Gastroesophageal sphincter (tissue), 4 donors: ENCODE data around the gene INCA1. TPM values are rescaled to one million over a fixed set of nuclear protein-coding genes. Genes with fewer than 3 reads are reported as not detected.

Experiments used
- ATAC-seq: fragments of 150-250 bp; one replicate; pipeline ENCODE4 v1.9.1; 2016; ENCODE audit warnings: mild to moderate bottlenecking, moderate library complexity
- H3K27ac ChIP-seq, 4 donors: fragments of 200-600 bp; sonication (generic) in 3 of 4; 1 replicate in 3 of 4; 2 replicates in 1 of 4; pipeline ENCODE4 v1.5.1; 2016 to 2019
- H3K27me3 ChIP-seq: fragments of 200-600 bp; sonication (generic); one replicate; pipeline ENCODE4 v1.5.1; 2019
- H3K36me3 ChIP-seq, 2 donors: fragments of 200-600 bp; sonication (generic); one replicate each; pipeline ENCODE4 v1.5.1; 2019; ENCODE audit warnings: control low read depth in 1 of 2
- H3K4me1 ChIP-seq, 3 donors: fragments of 200-600 bp; sonication (generic); 1 replicate in 2 of 3; 2 replicates in 1 of 3; pipeline ENCODE4 v1.5.1; 2016 to 2019; ENCODE audit warnings: control low read depth in 2 of 3
- H3K4me3 ChIP-seq, 2 donors: fragments of 200-600 bp; sonication (generic); one replicate each; pipeline ENCODE4 v1.5.1; 2019; ENCODE audit warnings: mild to moderate bottlenecking in 1 of 2, moderate library complexity in 1 of 2
- H3K9me3 ChIP-seq, 3 donors: fragments of 200-600 bp; sonication (generic); one replicate each; pipeline ENCODE4 v1.5.1; 2017 to 2019; ENCODE audit warnings: control low read depth in 2 of 3
- EP300 ChIP-seq: sonication (generic); formaldehyde crosslinking; IDR thresholded peaks from one replicate; pipeline ENCODE4 v1.6.1; 2017; ENCODE audit warnings: antibody characterized with exemption, mild to moderate bottlenecking
- POLR2A ChIP-seq, 2 donors: fragments of 450-650 bp; IDR thresholded peaks; one replicate each; pipeline ENCODE4 v1.6.1; 2017; ENCODE audit warnings: antibody characterized with exemption in 2 of 2, mild to moderate bottlenecking in 2 of 2, moderate library complexity in 1 of 2
- POLR2AphosphoS5 ChIP-seq: sonication (generic); formaldehyde crosslinking; IDR thresholded peaks from one replicate; pipeline ENCODE4 v1.6.1; 2017; ENCODE audit warnings: antibody characterized with exemption
- WGBS, 2 donors: methylation state at CpG; one replicate each; pipeline ENCODE4 v1.1.5; 2018; ENCODE audit warnings: low coverage in 1 of 2; 5-methylcytosine and 5-hydroxymethylcytosine counted together
- total RNA-seq, 4 donors: library from RNA; depleted of rRNA; stranded (reverse); fragments of >200 nt; gene quantifications; one replicate each; pipeline ENCODE4 v1.1.0, GENCODE V29; 2016
- TF ChIP-seq, protein P1 (sequence below), 4 experiments: fragments of 200-600 bp in 2 of 4; fragments of 450-650 bp in 2 of 4; sonication (generic) in 1 of 4; IDR thresholded peaks; one replicate each; pipeline ENCODE4 v1.5.1; 2017 to 2019; ENCODE audit warnings: antibody characterized with exemption in 4 of 4, mild to moderate bottlenecking in 2 of 4, moderate library complexity in 2 of 4

INCA1 gene
- total RNA-seq, 4 donors from 2014 or later = 0.93 to 4.4 (median 3.8) TPM; not detected in 1

GRCh38 chr17:4998027-4998731, 857 bp upstream of the INCA1 start:
- H3K9me3 ChIP-seq = no peaks in the 10 kb centered on the region
- H3K27me3 ChIP-seq = no peaks in the 10 kb centered on the region
- TF ChIP-seq EP300 = no peak
- TF ChIP-seq, protein P1, sequence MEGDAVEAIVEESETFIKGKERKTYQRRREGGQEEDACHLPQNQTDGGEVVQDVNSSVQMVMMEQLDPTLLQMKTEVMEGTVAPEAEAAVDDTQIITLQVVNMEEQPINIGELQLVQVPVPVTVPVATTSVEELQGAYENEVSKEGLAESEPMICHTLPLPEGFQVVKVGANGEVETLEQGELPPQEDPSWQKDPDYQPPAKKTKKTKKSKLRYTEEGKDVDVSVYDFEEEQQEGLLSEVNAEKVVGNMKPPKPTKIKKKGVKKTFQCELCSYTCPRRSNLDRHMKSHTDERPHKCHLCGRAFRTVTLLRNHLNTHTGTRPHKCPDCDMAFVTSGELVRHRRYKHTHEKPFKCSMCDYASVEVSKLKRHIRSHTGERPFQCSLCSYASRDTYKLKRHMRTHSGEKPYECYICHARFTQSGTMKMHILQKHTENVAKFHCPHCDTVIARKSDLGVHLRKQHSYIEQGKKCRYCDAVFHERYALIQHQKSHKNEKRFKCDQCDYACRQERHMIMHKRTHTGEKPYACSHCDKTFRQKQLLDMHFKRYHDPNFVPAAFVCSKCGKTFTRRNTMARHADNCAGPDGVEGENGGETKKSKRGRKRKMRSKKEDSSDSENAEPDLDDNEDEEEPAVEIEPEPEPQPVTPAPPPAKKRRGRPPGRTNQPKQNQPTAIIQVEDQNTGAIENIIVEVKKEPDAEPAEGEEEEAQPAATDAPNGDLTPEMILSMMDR (IDR thresholded peaks at IDR 0.05) = no peak
- TF ChIP-seq POLR2A (IDR thresholded peaks at IDR 0.05) = peak; percentile 40 to 72
- peak; percentile 29 for TF ChIP-seq POLR2AphosphoS5
- 0% methylated on average over 12 of the region's 55 CpGs; no CpG with 5 or more reads in 1 of the 2 donors for WGBS, 2 donors
- H3K36me3 ChIP-seq = peaks cover 0 to 26% of the 10 kb centered on the region in 2 donors
- peak overlapping the region; percentile 68 to 98 (median 94) for H3K27ac ChIP-seq
- ATAC-seq = peak; percentile 39
- peaks cover 0 to 42% (median 24%) of the 10 kb centered on the region in 3 donors for H3K4me1 ChIP-seq
- H3K4me3 ChIP-seq = peak overlapping the region; percentile 57 to 84

GRCh38 chr17:4994081-4994595, 3.2 kb downstream of the INCA1 start:
- H3K27ac ChIP-seq = no peak overlapping the region
- TF ChIP-seq POLR2AphosphoS5 (no peak), POLR2A (IDR thresholded peaks at IDR 0.05) (no peak), EP300 (no peak)
- TF ChIP-seq, protein P1 (IDR thresholded peaks at IDR 0.05) = no peak
- H3K27me3 ChIP-seq = no peaks in the 10 kb centered on the region
- no peaks in the 10 kb centered on the region for H3K9me3 ChIP-seq
- H3K4me1 ChIP-seq = peaks cover 0 to 22% (median 9%) of the 10 kb centered on the region in 3 donors
- WGBS, 2 donors = 43% methylated on average over 1 of the region's 6 CpGs; no CpG with 5 or more reads in 1 of the 2 donors
- no peaks in the 10 kb centered on the region for H3K36me3 ChIP-seq
- H3K4me3 ChIP-seq = no peak overlapping the region
- ATAC-seq = no peak

DNA sequence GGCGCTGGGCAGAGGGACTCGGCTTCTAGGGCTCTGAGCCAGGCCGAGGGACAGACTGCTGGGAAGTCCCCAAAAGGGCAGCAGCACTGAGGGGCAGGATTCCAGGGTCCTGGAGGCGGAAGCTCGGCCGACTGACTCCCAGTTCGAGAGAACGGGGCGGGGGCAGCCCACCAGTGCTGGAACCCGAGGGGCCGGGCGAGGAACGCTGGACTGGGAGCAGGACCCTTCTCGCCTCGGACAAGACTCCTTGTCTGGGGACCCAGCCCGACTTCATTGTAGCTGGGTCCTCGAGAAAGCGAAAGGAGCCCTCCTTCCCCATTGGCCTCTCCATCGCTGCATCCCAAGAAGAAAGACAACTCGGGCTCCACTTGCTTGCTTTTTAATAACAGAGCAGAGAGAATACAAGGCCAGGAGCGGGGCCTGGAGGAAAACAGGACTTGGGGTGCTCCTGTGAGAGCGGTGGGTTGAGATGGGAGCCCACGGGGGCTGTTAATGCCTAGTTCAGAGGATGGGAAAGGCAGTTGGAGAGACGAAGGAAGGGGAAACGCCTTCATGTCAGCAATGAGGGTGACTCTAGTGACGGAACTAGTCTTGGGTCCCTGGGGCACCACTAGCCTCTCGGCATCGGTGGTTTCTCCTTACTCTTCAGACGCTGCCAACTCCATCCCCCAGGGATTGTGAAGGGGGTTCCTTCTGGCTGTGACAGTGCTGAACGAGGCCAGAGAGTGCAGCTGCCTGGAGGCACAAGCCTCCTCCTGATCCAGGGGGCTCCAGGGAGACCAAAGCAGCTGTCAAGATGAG, 9.4 kb downstream of the INCA1 start:
- H3K27ac ChIP-seq = peak overlapping the region; percentile 82 to 99 (median 96)
- peak overlapping the region; percentile 64 to 96 for H3K4me3 ChIP-seq
- WGBS, 2 donors = 0 to 4% methylated on average over 5 to 8 of the region's 30 CpGs
- H3K4me1 ChIP-seq = peaks cover 0 to 38% (median 16%) of the 10 kb centered on the region in 3 donors
- H3K9me3 ChIP-seq = no peaks in the 10 kb centered on the region
- no peaks in the 10 kb centered on the region for H3K27me3 ChIP-seq
- peaks cover 0 to 28% of the 10 kb centered on the region in 2 donors for H3K36me3 ChIP-seq
- TF ChIP-seq POLR2AphosphoS5 = no peak
- TF ChIP-seq, protein P1 (IDR thresholded peaks at IDR 0.05) = no peak
- TF ChIP-seq EP300 = no peak
- TF ChIP-seq POLR2A (IDR thresholded peaks at IDR 0.05) = no peak
- peak; percentile 17 for ATAC-seq

GRCh38 chr17:4986951-4987766, 10.2 kb downstream of the INCA1 start, which contains the start of gene CAMTA2:
Gene CAMTA2 (minus strand): TSS chr17:4987675. CDS start chr17:4986222, 1,453 bp downstream.
- TF ChIP-seq POLR2A (IDR thresholded peaks at IDR 0.05) = peak; percentile 73 to 77
- TF ChIP-seq, protein P1 (IDR thresholded peaks at IDR 0.05) = peak in 3 of 4 experiments; percentile 83 to 94 (median 84)
- peak; percentile 83 for TF ChIP-seq POLR2AphosphoS5
- no peak for TF ChIP-seq EP300
- peak; percentile 93 for ATAC-seq
- H3K4me3 ChIP-seq = peak within 1 kb of the TSS; percentile 64 to 96
- no peaks in the 10 kb centered on the region for H3K9me3 ChIP-seq
- H3K4me1 ChIP-seq = peaks cover 0 to 38% (median 16%) of the 10 kb centered on the region in 3 donors
- no peaks in the 10 kb centered on the region for H3K27me3 ChIP-seq
- H3K36me3 ChIP-seq = peaks cover 0 to 36% of the 10 kb centered on the region in 2 donors
- WGBS, 2 donors = 0% methylated on average over 2 of the region's 78 CpGs; no CpG with 5 or more reads in 1 of the 2 donors
- H3K27ac ChIP-seq = peak within 1 kb of the TSS; percentile 82 to 99 (median 96)
